Fibroblast of the aortic adventitia (primary cell): ENCODE measurements around the gene UHRF1. TPM values are rescaled to one million over a fixed set of nuclear protein-coding genes. Genes with fewer than 3 reads are reported as not detected.

ENCODE experiments used
- DNase-seq: peaks from one replicate; pipeline ENCODE4 v3.0.0-alpha.2; 2010; ENCODE audit warnings: low read depth
- H3K4me3 ChIP-seq: 2 replicates; pipeline ENCODE4 v1.5.1; 2011; ENCODE audit warnings: low read depth, mild to moderate bottlenecking, control low read depth, low read length, moderate library complexity
- total RNA-seq: library from RNA; depleted of rRNA; stranded (reverse); fragments of >200 nt; gene quantifications from 2 replicates; pipeline ENCODE4 v1.2.3, GENCODE V29; 2012; ENCODE audit warnings: low replicate concordance
- TF ChIP-seq, protein P1 (sequence below): IDR thresholded peaks from 2 replicates; pipeline ENCODE4 v1.5.1; 2011; ENCODE audit warnings: mild to moderate bottlenecking, low read length, control low read depth, inconsistent platforms; ENCODE audit not compliant: insufficient read depth

UHRF1 gene
- total RNA-seq: 2.3 and 61.8 TPM in 2 replicates

DNA sequence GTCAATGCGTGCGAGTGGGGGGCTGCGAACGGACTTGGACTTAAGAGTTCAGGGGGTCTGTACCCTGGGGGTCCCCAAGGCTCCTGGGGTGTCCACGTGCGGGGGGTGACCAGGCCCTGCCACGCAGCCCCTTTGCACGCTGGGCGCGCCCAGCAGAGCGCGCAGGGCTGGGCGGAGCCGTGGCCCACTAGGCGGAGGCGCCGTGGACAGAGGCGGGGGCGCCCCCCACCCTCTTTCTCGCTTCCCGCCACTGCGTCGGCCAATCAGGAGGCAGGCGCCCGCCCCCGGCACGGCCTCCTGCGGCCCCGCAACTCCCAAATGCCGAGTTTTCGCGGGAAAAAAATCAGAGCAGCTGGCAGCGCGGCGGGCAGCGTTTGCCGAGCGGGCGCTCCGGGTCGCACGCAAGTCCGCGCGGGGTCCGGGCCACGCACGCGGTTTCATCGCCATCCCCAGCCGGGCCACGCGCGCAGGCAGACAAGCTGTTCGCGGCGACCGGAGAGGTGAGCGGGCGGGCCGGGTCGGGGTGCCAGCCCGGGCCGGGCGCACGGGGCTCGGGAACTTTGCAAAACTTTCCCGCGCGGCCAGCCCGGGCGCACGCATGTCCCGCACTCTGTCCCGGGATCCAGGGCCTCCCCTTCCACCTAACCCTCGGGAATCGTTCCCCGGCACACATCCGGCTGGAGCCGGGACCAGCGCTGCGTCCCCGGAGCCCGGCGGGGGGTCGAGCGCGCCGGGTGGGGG is at the start of gene UHRF1:
Gene UHRF1, plus strand, starts transcription at position 346 of the 741 bp plus-strand sequence. CDS start 1,385 bp downstream, outside the sequence.
- peak within 1 kb of the TSS; percentile 76 for H3K4me3 ChIP-seq
- DNase-seq: no peak
- TF ChIP-seq, protein P1, sequence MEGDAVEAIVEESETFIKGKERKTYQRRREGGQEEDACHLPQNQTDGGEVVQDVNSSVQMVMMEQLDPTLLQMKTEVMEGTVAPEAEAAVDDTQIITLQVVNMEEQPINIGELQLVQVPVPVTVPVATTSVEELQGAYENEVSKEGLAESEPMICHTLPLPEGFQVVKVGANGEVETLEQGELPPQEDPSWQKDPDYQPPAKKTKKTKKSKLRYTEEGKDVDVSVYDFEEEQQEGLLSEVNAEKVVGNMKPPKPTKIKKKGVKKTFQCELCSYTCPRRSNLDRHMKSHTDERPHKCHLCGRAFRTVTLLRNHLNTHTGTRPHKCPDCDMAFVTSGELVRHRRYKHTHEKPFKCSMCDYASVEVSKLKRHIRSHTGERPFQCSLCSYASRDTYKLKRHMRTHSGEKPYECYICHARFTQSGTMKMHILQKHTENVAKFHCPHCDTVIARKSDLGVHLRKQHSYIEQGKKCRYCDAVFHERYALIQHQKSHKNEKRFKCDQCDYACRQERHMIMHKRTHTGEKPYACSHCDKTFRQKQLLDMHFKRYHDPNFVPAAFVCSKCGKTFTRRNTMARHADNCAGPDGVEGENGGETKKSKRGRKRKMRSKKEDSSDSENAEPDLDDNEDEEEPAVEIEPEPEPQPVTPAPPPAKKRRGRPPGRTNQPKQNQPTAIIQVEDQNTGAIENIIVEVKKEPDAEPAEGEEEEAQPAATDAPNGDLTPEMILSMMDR: no peak

DNA sequence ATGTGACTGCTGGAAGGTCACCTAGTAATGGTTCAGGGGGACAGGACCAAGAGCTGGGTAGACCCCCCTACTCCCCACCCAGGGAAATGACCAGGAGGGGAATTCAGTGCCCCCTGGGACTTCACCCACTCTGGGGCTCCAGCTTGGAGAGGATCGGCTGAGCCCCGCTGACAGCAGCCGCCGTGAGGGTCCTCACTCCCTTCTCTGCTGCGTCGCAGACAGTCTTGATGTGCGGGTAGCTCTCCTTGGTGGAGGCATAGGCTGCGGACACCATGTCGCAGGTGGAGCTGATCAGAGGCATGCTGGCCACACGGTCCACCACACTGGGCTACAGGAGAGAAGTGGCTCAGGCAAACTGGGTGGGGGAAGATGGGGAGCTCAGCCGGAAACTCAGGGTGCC is 49.6 kb upstream of the UHRF1 start:
- no peak for DNase-seq
- TF ChIP-seq, protein P1: no peak
- H3K4me3 ChIP-seq: no peak overlapping the region

DNA sequence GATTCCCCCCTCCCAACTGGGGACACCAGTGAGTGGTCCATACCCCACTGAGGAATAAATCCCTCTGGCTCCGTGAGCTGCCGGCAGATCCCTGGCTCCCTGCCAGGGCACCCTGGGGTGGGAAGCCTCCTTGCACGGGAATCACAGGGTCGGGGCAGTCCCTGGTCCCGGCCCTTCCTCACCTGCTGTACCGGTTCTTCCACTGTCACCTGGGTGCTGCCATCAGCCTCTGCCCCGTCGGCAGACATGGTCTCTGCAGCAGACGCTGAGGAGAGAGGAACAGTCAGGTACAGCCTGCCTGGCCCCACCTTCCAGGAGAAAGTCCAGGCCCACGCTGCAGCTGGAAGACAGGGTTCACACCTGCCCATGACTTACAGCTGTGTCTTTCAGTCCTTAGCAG is 48.2 kb upstream of the UHRF1 start:
- DNase-seq: no peak
- H3K4me3 ChIP-seq: no peak overlapping the region
- TF ChIP-seq, protein P1: no peak

DNA sequence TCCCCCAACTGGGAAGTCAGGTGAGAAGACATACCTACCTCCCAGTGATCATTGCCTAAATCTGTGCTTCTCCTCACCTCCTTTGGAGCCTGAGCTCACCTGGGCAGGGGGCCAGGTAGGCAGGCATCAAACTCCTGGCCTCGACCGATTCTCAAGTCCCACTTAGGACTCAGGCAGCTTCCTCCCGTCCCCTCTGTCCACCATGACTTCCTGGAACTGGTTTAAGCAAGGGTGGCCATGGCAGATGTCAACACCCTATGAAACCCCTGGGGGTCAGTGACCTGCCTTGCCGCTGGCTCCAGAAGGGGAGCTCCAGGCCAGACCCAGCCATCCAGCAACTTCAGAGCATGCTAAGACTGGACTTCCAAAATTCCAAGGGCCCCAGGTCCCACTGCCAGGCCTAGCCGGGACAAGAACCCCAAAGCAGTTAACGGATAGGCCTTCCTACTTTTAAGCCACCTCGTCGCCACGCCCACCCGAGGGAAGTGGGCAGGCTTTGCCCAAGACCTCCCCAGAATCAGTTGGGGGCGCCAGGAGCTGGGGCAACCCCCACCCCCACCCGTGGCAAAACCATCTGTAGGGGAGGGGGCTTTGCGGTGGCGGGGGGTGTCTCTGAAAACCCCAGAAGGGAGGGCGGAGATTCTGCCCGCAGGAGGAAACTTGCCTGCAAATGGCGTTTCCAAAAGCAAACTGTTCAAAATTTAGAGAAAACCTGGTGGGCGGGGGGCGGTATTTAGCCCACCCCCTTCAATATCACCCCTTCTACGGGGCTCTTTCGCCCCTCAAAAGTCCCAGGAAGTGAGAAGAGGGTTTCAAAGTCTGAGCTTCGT is 42.5 kb upstream of the UHRF1 start:
- peak; percentile 54 for DNase-seq
- H3K4me3 ChIP-seq: peak overlapping the region; percentile 78
- TF ChIP-seq, protein P1: no peak

DNA sequence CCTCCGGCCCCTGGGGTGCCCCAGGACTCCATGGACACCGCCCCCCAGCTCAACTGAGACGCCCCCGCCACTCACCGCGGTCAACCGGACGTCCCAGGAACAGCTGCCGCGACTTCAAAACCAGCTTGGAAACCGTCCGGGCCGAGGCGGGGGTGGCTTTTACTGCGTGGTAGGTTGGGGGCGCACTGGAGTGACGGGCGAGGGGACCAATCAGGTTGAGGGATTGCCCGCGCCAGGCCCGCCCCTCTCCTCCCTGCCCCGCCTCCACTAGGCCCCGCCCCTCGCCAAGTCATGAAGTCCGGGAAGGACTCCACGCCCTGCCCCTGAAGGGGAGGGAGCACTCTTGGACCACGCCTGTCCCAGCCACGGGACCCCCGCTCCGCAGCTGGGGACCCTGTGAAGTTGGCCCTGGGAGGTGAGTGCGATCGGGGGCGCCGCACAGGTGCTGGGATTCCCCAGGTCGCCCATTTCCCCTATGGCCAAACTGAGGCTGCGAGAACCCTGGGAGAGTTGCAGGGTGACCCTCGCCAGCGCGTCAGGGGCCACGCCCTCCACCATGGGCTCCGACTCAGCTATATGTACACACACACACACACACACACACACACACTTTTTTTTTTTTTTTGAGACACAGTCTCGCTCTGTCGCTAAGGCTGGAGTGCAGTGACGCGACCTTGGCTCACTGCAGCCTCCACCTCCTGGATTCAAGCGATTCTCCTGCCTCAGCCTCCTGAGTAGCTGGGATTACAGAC is 41.6 kb upstream of the UHRF1 start, which contains the start of gene PLIN3:
Gene PLIN3, minus strand, starts transcription at position 134 of the 752 bp plus-strand sequence. CDS start 6,273 bp downstream, outside the sequence.
- TF ChIP-seq, protein P1: no peak
- peak; percentile 96 for DNase-seq
- peak within 1 kb of the TSS; percentile 78 for H3K4me3 ChIP-seq

DNA sequence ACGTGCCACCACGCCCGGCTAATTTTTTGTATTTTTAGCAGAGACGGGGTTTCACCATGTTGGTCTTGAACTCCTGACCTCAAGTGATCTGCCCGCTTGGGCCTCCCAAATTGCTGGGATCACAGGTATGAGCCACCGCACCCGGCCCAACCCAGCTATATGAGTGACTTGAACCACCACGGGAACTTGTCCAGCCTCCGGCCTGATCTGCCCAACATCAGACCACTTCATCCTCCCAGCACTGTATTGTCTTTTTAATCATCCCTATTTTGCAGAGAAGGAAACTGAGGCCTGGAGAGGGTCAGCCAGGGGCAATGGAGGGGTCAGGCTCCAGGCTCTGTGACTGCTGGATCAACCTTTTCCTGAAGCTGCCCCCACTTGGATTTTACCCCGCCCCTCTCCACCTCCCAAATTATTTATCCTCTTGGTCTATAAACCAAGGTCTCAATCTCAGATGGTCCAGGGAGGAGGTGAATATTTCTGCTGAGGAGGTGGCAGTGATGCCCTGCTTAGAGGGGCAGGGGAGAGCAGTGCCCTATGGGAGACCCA is 40.9 kb upstream of the UHRF1 start:
- DNase-seq: no peak
- H3K4me3 ChIP-seq: no peak overlapping the region

More for the DNA sequence above, 40.9 kb upstream of the UHRF1 start:
- TF ChIP-seq, protein P1: no peak
